Endothelial cell of umbilical vein (primary cell): ENCODE measurements around the gene TBX1. TPM values are rescaled to one million over a fixed set of nuclear protein-coding genes. Genes with fewer than 3 reads are reported as not detected.

Experiments
- BruUV-seq: library from RNA; stranded (reverse); fragments of 400-500 nt; replicated peaks from 2 replicates; lab custom pipeline; 2021; lab: Mats Ljungman, UMichigan
- CTCF ChIA-PET: fragments of 300-600, 350-600 bp; sonication (Branson Sonifier 250); formaldehyde crosslinking; loops from one replicate; lab custom pipeline; 2021; ENCODE audit warnings: antibody characterized with exemption, inconsistent platforms; lab: Charles Lee
- POLR2A ChIA-PET: fragments of 300-600, 350-600 bp; sonication (Branson Sonifier 250); formaldehyde crosslinking; loops from one replicate; lab custom pipeline; 2021; ENCODE audit warnings: antibody characterized with exemption, inconsistent platforms; lab: Charles Lee
- DNase-seq: peaks from one replicate; pipeline ENCODE4 v3.0.0-alpha.2; 2011; ENCODE audit warnings: low read depth, low spot score
- FAIRE-seq: peaks from 2 replicates; lab custom pipeline; 2011; peaks lifted over from hg19 to GRCh38; lab: Jason Lieb, UNC
- H2AFZ ChIP-seq: 2 replicates; pipeline ENCODE4 v1.6.0; 2012; ENCODE audit warnings: low read depth, low read length, control low read depth, inconsistent platforms
- H3K27ac ChIP-seq: 2 replicates; pipeline ENCODE4 v1.5.1; 2011; ENCODE audit warnings: low read depth, mild to moderate bottlenecking, control low read depth, low read length, moderate library complexity; ENCODE audit not compliant: insufficient read depth
- H3K27me3 ChIP-seq, 2 experiments: 2 replicates each; pipeline versions ENCODE4 v1.6.0 to v1.6.1; 2011; ENCODE audit warnings: low read length in 2 of 2, mixed read lengths in 1 of 2; ENCODE audit not compliant: control insufficient read depth in 2 of 2, insufficient read depth in 2 of 2
- H3K36me3 ChIP-seq, 2 experiments: 2 replicates in 1 of 2; 3 replicates in 1 of 2; pipeline ENCODE4 v1.5.1; 2011; ENCODE audit warnings: low read length in 2 of 2, mild to moderate bottlenecking in 1 of 2, moderate library complexity in 1 of 2; ENCODE audit not compliant: control insufficient read depth in 2 of 2, insufficient read depth in 2 of 2; ENCODE audit errors: extremely low read depth in 1 of 2
- H3K4me1 ChIP-seq: 3 replicates; pipeline ENCODE4 v1.5.1; 2011; ENCODE audit warnings: mild to moderate bottlenecking, low read length; ENCODE audit not compliant: control insufficient read depth, insufficient read depth; ENCODE audit errors: extremely low read depth
- H3K4me2 ChIP-seq: 2 replicates; pipeline ENCODE4 v1.6.1; 2011; ENCODE audit warnings: low read length, control low read depth, mixed read lengths; ENCODE audit not compliant: insufficient read depth
- H3K4me3 ChIP-seq, 3 experiments: fragments of 200-600 bp in 1 of 3; sonication (generic), shearing (Covaris generic) in 1 of 3; replicated peaks in 1 of 3; 2 replicates each; pipeline ENCODE4 v1.5.1; 2011 to 2016; ENCODE audit warnings: control low read depth in 3 of 3, low read length in 3 of 3, mild to moderate bottlenecking in 2 of 3, inconsistent platforms in 1 of 3, low read depth in 1 of 3, moderate library complexity in 1 of 3; ENCODE audit not compliant: insufficient read depth in 1 of 3
- H3K79me2 ChIP-seq: 2 replicates; pipeline ENCODE4 v1.6.0; 2012; ENCODE audit warnings: low read length, inconsistent platforms; ENCODE audit not compliant: control insufficient read depth, insufficient read depth
- H3K9ac ChIP-seq: replicated peaks from 2 replicates; pipeline ENCODE3; 2011; ENCODE audit warnings: low read length, control low read depth; ENCODE audit not compliant: insufficient read depth; ENCODE audit errors: extremely low read depth
- H3K9me1 ChIP-seq: replicated peaks from 3 replicates; pipeline ENCODE4 v1.6.0; 2011; ENCODE audit warnings: mild to moderate bottlenecking, low read length; ENCODE audit not compliant: control insufficient read depth, insufficient read depth; ENCODE audit errors: extremely low read depth
- H3K9me3 ChIP-seq: replicated peaks from 2 replicates; pipeline ENCODE4 v1.5.1; 2012; ENCODE audit warnings: low read length, inconsistent platforms; ENCODE audit not compliant: control insufficient read depth, insufficient read depth
- H4K20me1 ChIP-seq: replicated peaks from 2 replicates; pipeline ENCODE3; 2011; ENCODE audit warnings: mild to moderate bottlenecking, low read length; ENCODE audit not compliant: control insufficient read depth, insufficient read depth; ENCODE audit errors: extremely low read depth
- EZH2 ChIP-seq: IDR thresholded peaks from 2 replicates; pipeline ENCODE4 v1.6.1; 2012; ENCODE audit warnings: borderline replicate concordance, low read depth, mild to moderate bottlenecking, moderate library complexity, low read length, inconsistent platforms; ENCODE audit not compliant: severe bottlenecking
- FOS ChIP-seq: IDR thresholded peaks from 2 replicates; pipeline ENCODE4 v1.6.1; 2011; ENCODE audit warnings: mild to moderate bottlenecking, low read length, moderate library complexity, borderline replicate concordance; ENCODE audit not compliant: insufficient read depth
- GATA2 ChIP-seq: IDR thresholded peaks from 2 replicates; pipeline ENCODE4 v1.7.0; 2011; ENCODE audit warnings: low read depth, mild to moderate bottlenecking, moderate library complexity, mixed read lengths, low read length; ENCODE audit not compliant: insufficient read length, insufficient read depth
- JUN ChIP-seq: IDR thresholded peaks from 2 replicates; pipeline ENCODE4 v1.6.1; 2011; ENCODE audit warnings: borderline replicate concordance, low read depth; ENCODE audit not compliant: insufficient read length, insufficient read depth
- MAX ChIP-seq: IDR thresholded peaks from 2 replicates; pipeline ENCODE4 v1.6.1; 2011; ENCODE audit not compliant: insufficient read depth, insufficient read length
- MYC ChIP-seq: IDR thresholded peaks from one replicate; pipeline ENCODE4 v1.6.1; 2011; ENCODE audit warnings: mild to moderate bottlenecking, low read depth, low read length
- POLR2A ChIP-seq: IDR thresholded peaks from 2 replicates; pipeline ENCODE4 v1.6.1; 2012; ENCODE audit warnings: low read depth, mild to moderate bottlenecking, control low read depth, low read length
- POLR2AphosphoS5 ChIP-seq: IDR thresholded peaks from 2 replicates; pipeline ENCODE4 v1.6.1; 2012; ENCODE audit warnings: low read depth, mild to moderate bottlenecking, control low read depth, low read length, moderate library complexity; ENCODE audit not compliant: insufficient read depth
- dilution Hi-C: fragments of 300-500 bp; cut with MboI; formaldehyde crosslinking; loops from one replicate; pipeline ENCODE4 v1.15.0; 2019; ENCODE audit warnings: low sequenced_read_pairs; ENCODE audit not compliant: extremely low pct_ligation_motif_present
- intact Hi-C: fragments of 100-400 bp; cut with micrococcal nuclease; formaldehyde crosslinking; loops from one replicate; pipeline ENCODE4 v1.10.0; 2022
- polyA plus RNA-seq, 4 experiments: library from polyadenylated mRNA; depleted of rRNA in 3 of 4; stranded (reverse) in 3 of 4; unstranded in 1 of 4; fragments of >200 nt; gene quantifications; 2 replicates each; pipeline versions ENCODE4 v1.2.1 to v1.2.3, GENCODE V29; 2011 to 2012; ENCODE audit warnings: missing spikeins in 1 of 4
- total RNA-seq: library from RNA; stranded (reverse); gene quantifications from 2 replicates; pipeline ENCODE4 v1.2.3, GENCODE V29; 2021
- TF ChIP-seq, protein P1 (sequence below), 2 donors: IDR thresholded peaks; 1 replicate in 1 of 2; 2 replicates in 1 of 2; pipeline ENCODE4 v1.5.1; 2011; ENCODE audit warnings: low read length in 2 of 2, mild to moderate bottlenecking in 2 of 2, moderate library complexity in 2 of 2, control low read depth in 1 of 2, inconsistent platforms in 1 of 2, low read depth in 1 of 2; ENCODE audit not compliant: insufficient read depth in 1 of 2; ENCODE audit errors: extremely low read depth in 1 of 2

The TBX1 gene
- total and polyA plus RNA-seq, 2 donors (not counting 3 experiments of a cell fraction or from before 2014, with no cell fraction given): 11.0 to 30.2 TPM

GRCh38 chr22:19716041-19716828, 44.3 kb upstream of the TBX1 start:
- H3K79me2 ChIP-seq: no peaks in the 10 kb centered on the region
- no peaks in the 10 kb centered on the region for H4K20me1 ChIP-seq
- dilution Hi-C loops: no loop called here
- H3K4me3 ChIP-seq: no peak overlapping the region
- DNase-seq (no peak), FAIRE-seq (no peak)
- intact Hi-C loops: loop anchor here (10.0 kb wide), 1 partner anchor 241 kb away; the partner anchor contains the start of genes CDC45 and UFD1
- H3K4me2 ChIP-seq: no peak overlapping the region
- no peak overlapping the region for H3K27ac ChIP-seq
- ChIA-PET POLR2A (no interaction called here), CTCF (interaction anchor here (0.6 to 2.8 kb wide), 7 partner anchors 14 to 416 kb away, joined by 3 to 14 read pairs (median 4); no protein-coding TSS in a partner anchor)
- H3K4me1 ChIP-seq: peaks cover 18% of the 10 kb centered on the region
- no peak overlapping the region for H3K9ac ChIP-seq
- peaks cover 0 to 13% of the 10 kb centered on the region in 2 experiments for H3K36me3 ChIP-seq
- H2AFZ ChIP-seq: no peak overlapping the region
- no peaks in the 10 kb centered on the region for H3K27me3 ChIP-seq
- no peak for TF ChIP-seq JUN
- no peak for TF ChIP-seq MYC
- no peak for TF ChIP-seq EZH2
- TF ChIP-seq, protein P1, sequence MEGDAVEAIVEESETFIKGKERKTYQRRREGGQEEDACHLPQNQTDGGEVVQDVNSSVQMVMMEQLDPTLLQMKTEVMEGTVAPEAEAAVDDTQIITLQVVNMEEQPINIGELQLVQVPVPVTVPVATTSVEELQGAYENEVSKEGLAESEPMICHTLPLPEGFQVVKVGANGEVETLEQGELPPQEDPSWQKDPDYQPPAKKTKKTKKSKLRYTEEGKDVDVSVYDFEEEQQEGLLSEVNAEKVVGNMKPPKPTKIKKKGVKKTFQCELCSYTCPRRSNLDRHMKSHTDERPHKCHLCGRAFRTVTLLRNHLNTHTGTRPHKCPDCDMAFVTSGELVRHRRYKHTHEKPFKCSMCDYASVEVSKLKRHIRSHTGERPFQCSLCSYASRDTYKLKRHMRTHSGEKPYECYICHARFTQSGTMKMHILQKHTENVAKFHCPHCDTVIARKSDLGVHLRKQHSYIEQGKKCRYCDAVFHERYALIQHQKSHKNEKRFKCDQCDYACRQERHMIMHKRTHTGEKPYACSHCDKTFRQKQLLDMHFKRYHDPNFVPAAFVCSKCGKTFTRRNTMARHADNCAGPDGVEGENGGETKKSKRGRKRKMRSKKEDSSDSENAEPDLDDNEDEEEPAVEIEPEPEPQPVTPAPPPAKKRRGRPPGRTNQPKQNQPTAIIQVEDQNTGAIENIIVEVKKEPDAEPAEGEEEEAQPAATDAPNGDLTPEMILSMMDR (IDR thresholded peaks at IDR 0.05; ENCODE audit: extremely low read depth in 1 of 2, insufficient read depth in 1 of 2, low read depth in 1 of 2, low read length in 2 of 2): no peak
- no peak for TF ChIP-seq POLR2AphosphoS5
- TF ChIP-seq GATA2: no peak
- TF ChIP-seq FOS: no peak
- no peak for TF ChIP-seq POLR2A
- no peak for TF ChIP-seq MAX
- no peaks in the 10 kb centered on the region for H3K9me1 ChIP-seq
- no peaks in the 10 kb centered on the region for H3K9me3 ChIP-seq
- no TSS peak for BruUV-seq
